ENCODE results near the gene PDCL2.

PDCL2 gene

GRCh38 chr4:55543858-55544257, 48.2 kb downstream of the PDCL2 start:
- H3K27ac Mint-ChIP-seq = no peak overlapping the region
- H3K27me3 Mint-ChIP-seq (ENCODE audit: low read depth) = peaks cover 18% of the 10 kb centered on the region
- H3K36me3 Mint-ChIP-seq (ENCODE audit: low read depth) = no peaks in the 10 kb centered on the region
- H3K4me3 Mint-ChIP-seq = no peak overlapping the region
- peaks cover 6% of the 10 kb centered on the region for H3K4me1 Mint-ChIP-seq (ENCODE audit: low read depth)
- no peak for DNase-seq (ENCODE audit: low spot score)
- H3K9me3 Mint-ChIP-seq = no peaks in the 10 kb centered on the region

GRCh38 chr4:55540271-55540670, 51.8 kb downstream of the PDCL2 start:
- no peak overlapping the region for H3K27ac Mint-ChIP-seq
- no peaks in the 10 kb centered on the region for H3K36me3 Mint-ChIP-seq (ENCODE audit: low read depth)
- no peaks in the 10 kb centered on the region for H3K9me3 Mint-ChIP-seq
- no peak for DNase-seq (ENCODE audit: low spot score)
- H3K27me3 Mint-ChIP-seq (ENCODE audit: low read depth) = peaks cover 4% of the 10 kb centered on the region
- H3K4me1 Mint-ChIP-seq (ENCODE audit: low read depth) = peaks cover 9% of the 10 kb centered on the region
- no peak overlapping the region for H3K4me3 Mint-ChIP-seq

GRCh38 chr4:55539658-55540057, 52.4 kb downstream of the PDCL2 start:
- Mint-ChIP-seq H3K27ac (no peak overlapping the region), H3K27me3 (ENCODE audit: low read depth) (peaks cover 3% of the 10 kb centered on the region), H3K9me3 (no peaks in the 10 kb centered on the region), H3K36me3 (ENCODE audit: low read depth) (no peaks in the 10 kb centered on the region), H3K4me3 (no peak overlapping the region), H3K4me1 (ENCODE audit: low read depth) (peaks cover 6% of the 10 kb centered on the region)
- no peak for DNase-seq (ENCODE audit: low spot score)

GRCh38 chr4:55538531-55538930, 53.5 kb downstream of the PDCL2 start:
- no peak overlapping the region for H3K4me3 Mint-ChIP-seq
- H3K27ac Mint-ChIP-seq = no peak overlapping the region
- H3K27me3 Mint-ChIP-seq (ENCODE audit: low read depth) = no peaks in the 10 kb centered on the region
- no peak for DNase-seq (ENCODE audit: low spot score)
- peaks cover 6% of the 10 kb centered on the region for H3K4me1 Mint-ChIP-seq (ENCODE audit: low read depth)
- H3K36me3 Mint-ChIP-seq (ENCODE audit: low read depth) = peaks cover 6% of the 10 kb centered on the region
- peaks cover 8% of the 10 kb centered on the region for H3K9me3 Mint-ChIP-seq

GRCh38 chr4:55534306-55534705, 57.7 kb downstream of the PDCL2 start:
- no peak for DNase-seq (ENCODE audit: low spot score)
- H3K4me1 Mint-ChIP-seq (ENCODE audit: low read depth) = peaks cover 6% of the 10 kb centered on the region
- no peak overlapping the region for H3K4me3 Mint-ChIP-seq
- peaks cover 34% of the 10 kb centered on the region for H3K9me3 Mint-ChIP-seq
- no peaks in the 10 kb centered on the region for H3K27me3 Mint-ChIP-seq (ENCODE audit: low read depth)
- peaks cover 24% of the 10 kb centered on the region for H3K36me3 Mint-ChIP-seq (ENCODE audit: low read depth)
- H3K27ac Mint-ChIP-seq = no peak overlapping the region

- no peaks in the 10 kb centered on the region for H3K27me3 Mint-ChIP-seq (ENCODE audit: low read depth)
- DNase-seq (ENCODE audit: low spot score) = no peak
- H3K36me3 Mint-ChIP-seq (ENCODE audit: low read depth) = peaks cover 24% of the 10 kb centered on the region
- H3K9me3 Mint-ChIP-seq = peaks cover 37% of the 10 kb centered on the region
- no peaks in the 10 kb centered on the region for H3K4me1 Mint-ChIP-seq (ENCODE audit: low read depth)
- no peak overlapping the region for H3K4me3 Mint-ChIP-seq
- no peak overlapping the region for H3K27ac Mint-ChIP-seq
Observed at GRCh38 chr4:55530691-55531090, 61.4 kb downstream of the PDCL2 start.

- no peak overlapping the region for H3K4me3 Mint-ChIP-seq
- peaks cover 37% of the 10 kb centered on the region for H3K9me3 Mint-ChIP-seq
Observed at GRCh38 chr4:55530167-55530566, 61.9 kb downstream of the PDCL2 start.

GRCh38 chr4:55528491-55528890, 63.6 kb downstream of the PDCL2 start:
- no peaks in the 10 kb centered on the region for H3K27me3 Mint-ChIP-seq (ENCODE audit: low read depth)
- no peak overlapping the region for H3K27ac Mint-ChIP-seq
- peaks cover 18% of the 10 kb centered on the region for H3K36me3 Mint-ChIP-seq (ENCODE audit: low read depth)
- DNase-seq (ENCODE audit: low spot score) = no peak
- H3K4me1 Mint-ChIP-seq (ENCODE audit: low read depth) = no peaks in the 10 kb centered on the region
- H3K4me3 Mint-ChIP-seq = no peak overlapping the region
- peaks cover 29% of the 10 kb centered on the region for H3K9me3 Mint-ChIP-seq

More at GRCh38 chr4:55530167-55530566, 61.9 kb downstream of the PDCL2 start:
- DNase-seq (ENCODE audit: low spot score) = no peak
- Mint-ChIP-seq H3K27me3 (ENCODE audit: low read depth) (no peaks in the 10 kb centered on the region), H3K4me1 (ENCODE audit: low read depth) (no peaks in the 10 kb centered on the region), H3K36me3 (ENCODE audit: low read depth) (peaks cover 24% of the 10 kb centered on the region), H3K27ac (no peak overlapping the region)

GRCh38 chr4:55524844-55525571, 67.0 kb downstream of the PDCL2 start:
- Mint-ChIP-seq H3K9me3 (peaks cover 9% of the 10 kb centered on the region), H3K4me3 (no peak overlapping the region), H3K36me3 (ENCODE audit: low read depth) (peaks cover 4% of the 10 kb centered on the region), H3K27me3 (ENCODE audit: low read depth) (no peaks in the 10 kb centered on the region), H3K27ac (no peak overlapping the region), H3K4me1 (ENCODE audit: low read depth) (no peaks in the 10 kb centered on the region)
- DNase-seq (ENCODE audit: low spot score) = no peak

- no peak for DNase-seq (ENCODE audit: low spot score)
- Mint-ChIP-seq H3K27ac (no peak overlapping the region), H3K4me1 (ENCODE audit: low read depth) (no peaks in the 10 kb centered on the region), H3K36me3 (ENCODE audit: low read depth) (no peaks in the 10 kb centered on the region), H3K27me3 (ENCODE audit: low read depth) (no peaks in the 10 kb centered on the region), H3K4me3 (no peak overlapping the region), H3K9me3 (peaks cover 5% of the 10 kb centered on the region)
Observed at GRCh38 chr4:55518442-55518841, 73.6 kb downstream of the PDCL2 start.

GRCh38 chr4:55517526-55518229, 74.4 kb downstream of the PDCL2 start:
- no peaks in the 10 kb centered on the region for H3K36me3 Mint-ChIP-seq (ENCODE audit: low read depth)
- no peaks in the 10 kb centered on the region for H3K27me3 Mint-ChIP-seq (ENCODE audit: low read depth)
- H3K4me1 Mint-ChIP-seq (ENCODE audit: low read depth) = no peaks in the 10 kb centered on the region
- no peak overlapping the region for H3K4me3 Mint-ChIP-seq
- no peak overlapping the region for H3K27ac Mint-ChIP-seq
- H3K9me3 Mint-ChIP-seq = peaks cover 5% of the 10 kb centered on the region
- DNase-seq (ENCODE audit: low spot score) = no peak

- Mint-ChIP-seq H3K27me3 (ENCODE audit: low read depth) (no peaks in the 10 kb centered on the region), H3K9me3 (peaks cover 5% of the 10 kb centered on the region), H3K4me1 (ENCODE audit: low read depth) (peaks cover 6% of the 10 kb centered on the region), H3K36me3 (ENCODE audit: low read depth) (peaks cover 4% of the 10 kb centered on the region), H3K4me3 (no peak overlapping the region), H3K27ac (no peak overlapping the region)
- no peak for DNase-seq (ENCODE audit: low spot score)
Observed at GRCh38 chr4:55512922-55513571, 79.0 kb downstream of the PDCL2 start.

GRCh38 chr4:55512077-55512476, 80.0 kb downstream of the PDCL2 start:
- H3K36me3 Mint-ChIP-seq (ENCODE audit: low read depth) = peaks cover 4% of the 10 kb centered on the region
- no peak overlapping the region for H3K4me3 Mint-ChIP-seq
- H3K27ac Mint-ChIP-seq = no peak overlapping the region
- H3K27me3 Mint-ChIP-seq (ENCODE audit: low read depth) = no peaks in the 10 kb centered on the region
- DNase-seq (ENCODE audit: low spot score) = no peak
- H3K9me3 Mint-ChIP-seq = peaks cover 5% of the 10 kb centered on the region
- peaks cover 6% of the 10 kb centered on the region for H3K4me1 Mint-ChIP-seq (ENCODE audit: low read depth)

- peaks cover 6% of the 10 kb centered on the region for H3K4me1 Mint-ChIP-seq (ENCODE audit: low read depth)
- H3K27ac Mint-ChIP-seq = no peak overlapping the region
- H3K9me3 Mint-ChIP-seq = no peaks in the 10 kb centered on the region
- H3K27me3 Mint-ChIP-seq (ENCODE audit: low read depth) = no peaks in the 10 kb centered on the region
- H3K36me3 Mint-ChIP-seq (ENCODE audit: low read depth) = peaks cover 4% of the 10 kb centered on the region
- no peak for DNase-seq (ENCODE audit: low spot score)
- no peak overlapping the region for H3K4me3 Mint-ChIP-seq
Observed at GRCh38 chr4:55510685-55511084, 81.4 kb downstream of the PDCL2 start.
